Stimulated activated CD4-positive, alpha-beta T cell treated with anti-CD3 and anti-CD28 coated beads, Interleukin-4, amount 100 ng/mL, for 1 hour (primary cell): Measurements from ENCODE around the gene GRIN2D.

Experiments
- DNase-seq: peaks from one replicate; pipeline ENCODE4 v3.0.0-alpha.2; 2020

GRIN2D gene

GRCh38 chr19:48443256-48443655 is 49.8 kb downstream of the GRIN2D start:
- no peak for DNase-seq
